HepG2 (cell line): ENCODE data around the gene KHK. TPM values are rescaled to one million over a fixed set of nuclear protein-coding genes. Genes with fewer than 3 reads are reported as not detected.

Experiments
- BCL3 ChIP-seq: sonication (generic); formaldehyde crosslinking; IDR thresholded peaks from 2 replicates; pipeline ENCODE4 v1.5.1; 2020; ENCODE audit warnings: mild to moderate bottlenecking, missing genetic modification reagents, moderate library complexity
- DMTF1 ChIP-seq: sonication (generic); formaldehyde crosslinking; IDR thresholded peaks from 2 replicates; pipeline ENCODE4 v1.4.0; 2020; ENCODE audit warnings: mild to moderate bottlenecking, missing genetic modification reagents
- ELF4 ChIP-seq: sonication (generic); formaldehyde crosslinking; IDR thresholded peaks from 2 replicates; pipeline ENCODE4 v1.5.0; 2020; ENCODE audit warnings: missing genetic modification reagents, mild to moderate bottlenecking, moderate library complexity, borderline replicate concordance
- KLF11 ChIP-seq: IDR thresholded peaks from 2 replicates; pipeline ENCODE4 v1.6.1; 2016; ENCODE audit warnings: missing compliant biosample characterization
- PAXIP1 ChIP-seq: sonication (generic); formaldehyde crosslinking; conservative IDR thresholded peaks from 2 replicates; pipeline ENCODE4 v1.4.0; 2020; ENCODE audit warnings: mild to moderate bottlenecking, missing genetic modification reagents, moderate library complexity
- RERE ChIP-seq: IDR thresholded peaks from 2 replicates; pipeline ENCODE4 v1.6.1; 2016; ENCODE audit warnings: low read depth, missing genetic modification reagents, missing compliant biosample characterization
- REXO4 ChIP-seq: sonication (generic); formaldehyde crosslinking; IDR thresholded peaks from 2 replicates; pipeline ENCODE4 v1.8.0; 2022; ENCODE audit warnings: missing genetic modification reagents, mild to moderate bottlenecking, borderline replicate concordance
- ZNF362 ChIP-seq: sonication (generic); formaldehyde crosslinking; IDR thresholded peaks from 2 replicates; pipeline ENCODE4 v1.4.0; 2020; ENCODE audit warnings: missing genetic modification reagents, mild to moderate bottlenecking, borderline replicate concordance
- ZNF512B ChIP-seq: sonication (generic); formaldehyde crosslinking; IDR thresholded peaks from 2 replicates; pipeline ENCODE4 v1.5.1; 2020; ENCODE audit warnings: missing genetic modification reagents, mild to moderate bottlenecking, borderline replicate concordance
- polyA plus RNA-seq, 8 experiments: library from polyadenylated mRNA; depleted of rRNA in 3 of 8; stranded (reverse) in 7 of 8; unstranded in 1 of 8; fragments of >200 nt; fragmentation: Illumina TruSeq in 4 of 8; extraction: Trizol in 4 of 8; gene quantifications; 2 replicates each; pipeline versions ENCODE4 v1.2.1 to v1.2.3, GENCODE V29; 2011 to 2016; ENCODE audit warnings: low read depth in 4 of 8, missing spikeins in 1 of 8, mixed read lengths in 1 of 8; ENCODE audit not compliant: insufficient read depth in 1 of 8
- total RNA-seq, 5 experiments: library from RNA; depleted of rRNA; stranded (reverse); fragments of >200 nt; fragmentation: Illumina TruSeq; extraction: Trizol; gene quantifications; 2 replicates each; pipeline ENCODE4 v1.2.3, GENCODE V29; 2016; ENCODE audit warnings: low read depth in 1 of 5

Gene KHK
- total and polyA plus RNA-seq, 2 of the 13 experiments (the other 11 are each of a cell fraction or from before 2014, with no cell fraction given) = 40.9 to 99.2 TPM

- TF ChIP-seq RERE (no peak), REXO4 (no peak; the same call in 1 of the 2 replicates), ZNF512B (CRISPR knock-in tag) (no peak), PAXIP1 (no peak), DMTF1 (no peak), ZNF362 (CRISPR knock-in tag) (0 out of 2 replicates have a peak, but pooled peaks have one; percentile 38), KLF11 (no peak), BCL3 (CRISPR knock-in tag) (peak; percentile 47), ELF4 (CRISPR knock-in tag) (no peak)
Observed at GRCh38 chr2:27118525-27119329, 32.2 kb downstream of the KHK start, which contains the start of gene CGREF1 (continued).
